GM20431 (cell line): Measurements from ENCODE around the gene CALHM6.
"Not testable (repeated sequence)": the region's sequence is repeated elsewhere in the genome, so short reads cannot be mapped to it uniquely, and the experiment has no call there.

Experiments
- in situ Hi-C: fragments of 300-500 bp; cut with MseI, MboI; formaldehyde crosslinking; loops from one replicate; pipeline ENCODE4 v1.15.0; 2020; ENCODE audit warnings: low sequenced_read_pairs; ENCODE audit not compliant: unreplicated experiment

CALHM6 gene

GRCh38 chr6:116468293-116468692, 7.1 kb downstream of the CALHM6 start:
- in situ Hi-C loops: no loop called here

DNA sequence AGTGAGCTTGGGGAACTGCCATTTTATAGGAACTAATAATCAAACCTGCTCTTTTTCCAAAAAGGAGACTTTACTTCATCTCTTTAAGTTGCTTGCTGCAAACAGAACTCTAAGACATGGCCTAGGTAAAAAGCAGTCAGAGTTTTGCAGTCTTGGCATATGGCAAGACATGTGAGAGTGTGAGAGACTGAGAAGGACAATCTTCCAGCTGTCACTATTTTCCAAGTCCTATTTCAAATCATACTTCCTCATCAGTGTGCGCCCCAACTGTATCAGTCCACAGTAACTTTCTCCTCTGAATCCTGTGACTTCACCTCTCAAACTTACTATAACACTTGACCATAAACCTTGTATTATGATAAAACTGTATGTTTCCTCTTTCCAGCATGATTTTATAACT, 10.4 kb downstream of the CALHM6 start:
- in situ Hi-C loops: no loop called here

GRCh38 chr6:116472706-116473105, 11.5 kb downstream of the CALHM6 start:
- in situ Hi-C loops: no loop called here

GRCh38 chr6:116475141-116475540, 14.0 kb downstream of the CALHM6 start:
- in situ Hi-C loops: no loop called here

DNA sequence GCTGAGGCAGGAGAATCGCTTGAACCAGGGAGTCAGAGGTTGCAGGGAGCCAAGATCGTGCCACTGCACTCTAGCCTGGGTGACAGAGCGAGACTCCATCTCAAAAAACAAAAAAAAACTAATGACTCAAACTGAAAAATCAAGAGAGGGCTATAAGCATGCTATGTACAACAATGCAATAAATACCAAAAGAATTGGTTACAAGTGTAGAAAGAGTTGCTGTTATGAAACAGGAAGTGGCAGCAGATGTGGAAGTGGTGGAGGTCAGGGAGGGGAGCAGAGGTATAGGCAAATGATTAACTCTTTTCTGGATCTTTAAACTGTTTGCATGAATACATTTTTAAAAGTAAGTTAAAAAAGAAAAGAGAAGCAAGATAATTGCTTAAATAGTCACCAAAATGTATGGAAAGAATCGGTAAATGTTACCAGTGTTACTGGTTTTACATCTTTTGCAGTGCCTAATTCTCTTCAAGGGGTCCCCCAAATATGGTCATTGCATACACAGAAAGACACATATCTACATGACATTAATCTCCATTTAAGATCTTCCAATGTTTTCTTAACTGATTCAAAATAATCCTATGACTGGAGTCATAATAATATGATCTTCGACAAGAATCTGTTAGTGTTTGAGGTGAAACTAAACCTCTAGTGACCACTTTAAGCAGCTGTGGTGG, 15.0 kb downstream of the CALHM6 start:
- in situ Hi-C loops: no loop called here

- in situ Hi-C loops: no loop called here
Measured at GRCh38 chr6:116482780-116483179, 21.6 kb downstream of the CALHM6 start.

DNA sequence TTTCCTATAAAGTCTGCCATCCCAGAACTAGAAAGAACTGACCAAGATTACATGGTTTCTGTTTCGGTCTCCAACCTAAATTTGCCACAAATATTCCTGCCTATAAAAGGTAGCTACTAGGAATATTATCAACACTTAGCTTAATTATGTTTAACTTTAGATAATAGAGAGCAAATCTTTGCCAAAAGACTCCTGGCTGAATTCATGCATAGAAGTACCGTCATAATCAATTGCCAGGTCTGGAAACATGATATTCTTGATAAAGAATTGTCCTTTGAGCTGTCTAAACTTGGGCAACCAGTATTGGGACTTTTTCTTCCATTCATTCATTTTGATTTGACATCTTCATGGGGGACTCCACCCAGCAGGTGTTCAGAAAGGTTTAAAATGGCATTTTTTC, 22.4 kb downstream of the CALHM6 start:
- in situ Hi-C loops: no loop called here

- in situ Hi-C loops: no loop called here
Measured at GRCh38 chr6:116485559-116486184, 24.5 kb downstream of the CALHM6 start.

DNA sequence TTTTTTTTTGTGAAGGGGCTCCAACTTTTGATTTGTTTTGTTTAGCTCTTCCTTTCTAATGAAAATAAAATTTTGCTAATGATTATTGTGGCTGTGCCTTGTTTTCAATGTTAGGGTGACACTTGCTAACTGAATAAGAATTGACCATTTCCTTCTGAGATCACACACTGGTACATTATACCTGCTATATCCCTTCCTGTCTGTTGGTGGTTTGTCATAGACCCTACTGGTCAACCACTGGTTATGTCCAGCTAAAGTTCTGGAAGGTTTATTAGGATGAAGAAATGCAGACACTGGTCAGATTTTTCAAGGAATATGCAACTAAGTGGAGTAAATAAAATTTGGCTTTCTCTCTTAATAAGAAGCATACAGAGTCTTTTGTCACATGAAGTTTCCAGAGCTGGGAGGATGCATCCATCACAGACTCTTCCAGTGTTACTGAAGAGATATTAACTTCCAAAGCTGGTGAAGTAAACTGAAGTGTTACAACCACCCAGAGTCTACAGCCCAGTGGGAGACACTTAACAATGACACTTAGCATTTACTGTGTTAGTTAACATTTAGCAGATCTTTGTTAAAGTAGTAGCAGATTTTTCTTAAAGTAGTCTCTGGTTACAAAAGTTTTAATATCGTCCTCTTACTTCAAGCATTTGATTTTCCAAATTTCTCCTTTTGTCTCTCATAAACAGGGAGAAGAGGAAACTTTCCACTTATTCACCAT, 30.6 kb downstream of the CALHM6 start:
- in situ Hi-C loops: no loop called here

DNA sequence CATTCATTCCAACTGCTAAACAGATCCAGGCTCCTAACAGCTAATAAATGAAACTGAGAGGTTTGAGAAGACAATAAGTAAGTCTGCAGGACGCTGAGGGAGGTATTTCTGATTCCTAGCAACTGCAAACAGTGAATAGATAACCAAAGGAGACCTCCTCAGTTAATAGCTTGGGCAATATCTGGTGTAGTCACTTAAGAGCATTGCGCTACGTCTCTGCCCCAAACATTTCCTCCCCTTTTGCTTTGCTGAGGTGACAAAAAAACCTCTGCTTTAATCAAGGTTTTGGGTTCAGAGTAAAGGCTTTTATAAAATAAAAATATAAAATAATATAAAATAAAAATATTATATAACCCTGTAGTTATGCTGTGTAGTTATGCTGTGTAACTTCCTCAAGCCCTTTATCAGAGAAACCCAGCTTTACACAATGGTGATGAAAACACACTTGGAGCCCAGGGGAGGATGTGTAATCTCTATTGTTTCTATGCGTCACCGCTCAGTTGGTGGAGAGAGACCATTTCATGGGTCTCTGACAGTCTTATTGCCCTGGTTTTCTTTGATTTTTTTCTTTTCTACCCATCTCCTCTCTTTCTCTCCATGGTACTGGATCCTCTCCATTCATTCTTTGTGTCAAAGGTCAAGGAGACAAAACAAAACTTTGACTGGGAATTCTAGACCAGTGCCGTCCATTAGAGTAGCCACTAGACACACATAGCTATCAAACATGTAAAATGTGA, 31.3 kb downstream of the CALHM6 start:
- in situ Hi-C loops: no loop called here

DNA sequence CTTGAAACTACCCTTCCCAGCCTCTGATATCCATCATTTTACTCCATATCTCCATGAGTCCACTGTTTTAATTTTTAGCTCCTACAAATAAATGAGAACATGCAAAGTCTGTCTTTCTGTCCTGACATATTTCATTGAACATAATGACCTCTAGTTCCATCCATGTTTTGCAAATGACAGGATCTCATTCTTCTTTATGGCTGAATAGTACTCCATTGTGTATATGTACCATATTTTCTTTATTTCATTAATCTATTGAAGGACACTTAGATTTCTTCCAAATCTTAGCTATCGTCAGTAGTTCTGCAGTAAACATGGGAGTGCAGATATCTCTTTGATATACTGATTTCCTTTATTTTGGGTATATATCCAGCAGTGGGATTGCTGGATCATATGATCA, 34.0 kb downstream of the CALHM6 start:
- in situ Hi-C loops: not testable (repeated sequence)

- in situ Hi-C loops: no loop called here
Measured at GRCh38 chr6:116497113-116497676, 36.0 kb downstream of the CALHM6 start.

DNA sequence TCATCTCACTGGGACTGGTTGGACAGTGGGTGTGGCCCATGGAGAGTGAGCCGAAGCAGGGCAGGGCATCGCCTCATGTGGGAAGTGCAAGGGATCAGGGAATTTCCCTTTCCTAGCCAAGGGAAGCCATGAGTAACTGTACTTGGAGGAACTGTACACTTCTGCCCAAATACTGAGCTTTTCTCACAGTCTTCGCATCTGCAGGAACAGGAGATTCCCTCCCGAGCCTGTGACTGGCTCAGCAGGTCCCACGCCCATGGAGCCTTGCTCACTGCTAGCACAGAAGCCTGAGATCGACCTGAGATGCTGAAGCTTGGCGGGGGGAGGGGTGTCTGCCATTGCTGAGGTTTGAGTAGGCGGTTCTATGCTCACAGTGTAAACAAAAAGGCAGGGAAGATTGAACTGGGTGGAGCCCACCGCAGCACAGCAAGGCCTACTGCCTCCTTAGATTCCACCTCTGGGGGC, 39.8 kb downstream of the CALHM6 start:
- in situ Hi-C loops: no loop called here

- in situ Hi-C loops: no loop called here
Measured at GRCh38 chr6:116507324-116507723, 46.1 kb downstream of the CALHM6 start.

DNA sequence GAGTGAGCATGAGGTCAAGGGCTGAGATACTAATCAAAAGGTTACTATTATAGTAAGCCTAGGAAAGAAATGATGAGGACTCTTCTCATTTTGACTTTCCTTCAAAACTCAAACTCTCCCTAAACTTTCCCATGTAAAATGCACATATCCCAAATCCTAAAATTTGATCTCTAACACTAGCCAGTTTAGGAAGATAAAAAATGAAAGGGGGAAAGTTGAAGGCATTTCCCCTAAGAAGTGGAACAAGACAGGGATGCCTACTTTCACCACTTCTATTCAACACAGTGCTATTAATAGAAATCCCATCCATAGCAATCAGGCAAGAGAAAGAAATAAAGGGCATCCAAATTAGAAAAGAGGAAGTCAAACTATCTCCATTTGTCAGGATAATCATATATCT, 47.4 kb downstream of the CALHM6 start:
- in situ Hi-C loops: no loop called here

DNA sequence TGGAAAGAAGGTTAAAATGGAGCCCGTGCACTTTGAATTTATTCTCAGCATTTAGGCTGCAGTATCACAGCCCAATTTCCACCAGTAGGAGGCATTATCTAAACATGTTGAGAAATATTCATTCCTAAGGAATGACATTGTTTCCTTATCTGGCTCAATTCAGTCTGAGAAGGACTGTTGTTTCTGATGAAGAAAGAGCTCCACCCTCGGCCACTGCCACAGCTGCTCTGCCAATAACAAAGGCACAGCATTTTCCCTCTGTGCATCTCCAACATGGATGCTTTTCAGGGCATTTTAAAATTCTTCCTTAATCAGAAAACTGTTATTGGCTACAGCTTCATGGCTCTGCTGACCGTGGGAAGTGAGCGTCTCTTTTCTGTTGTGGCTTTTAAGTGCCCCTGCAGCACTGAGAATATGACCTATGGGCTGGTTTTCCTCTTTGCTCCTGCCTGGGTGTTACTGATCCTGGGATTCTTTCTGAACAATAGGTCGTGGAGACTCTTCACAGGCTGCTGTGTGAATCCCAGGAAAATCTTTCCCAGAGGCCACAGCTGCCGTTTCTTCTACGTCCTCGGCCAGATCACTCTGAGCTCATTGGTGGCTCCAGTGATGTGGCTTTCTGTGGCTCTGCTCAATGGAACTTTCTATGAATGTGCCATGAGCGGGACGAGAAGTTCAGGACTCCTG, 50.4 kb downstream of the CALHM6 start, which contains the start of gene CALHM5:
Gene CALHM5, plus strand, starts transcription at position 216 of the 687 bp plus-strand sequence. Its CDS starts 58 bp downstream, at position 274.
- in situ Hi-C loops: no loop called here

GRCh38 chr6:116512111-116512559, 51.0 kb downstream of the CALHM6 start:
- in situ Hi-C loops: no loop called here

DNA sequence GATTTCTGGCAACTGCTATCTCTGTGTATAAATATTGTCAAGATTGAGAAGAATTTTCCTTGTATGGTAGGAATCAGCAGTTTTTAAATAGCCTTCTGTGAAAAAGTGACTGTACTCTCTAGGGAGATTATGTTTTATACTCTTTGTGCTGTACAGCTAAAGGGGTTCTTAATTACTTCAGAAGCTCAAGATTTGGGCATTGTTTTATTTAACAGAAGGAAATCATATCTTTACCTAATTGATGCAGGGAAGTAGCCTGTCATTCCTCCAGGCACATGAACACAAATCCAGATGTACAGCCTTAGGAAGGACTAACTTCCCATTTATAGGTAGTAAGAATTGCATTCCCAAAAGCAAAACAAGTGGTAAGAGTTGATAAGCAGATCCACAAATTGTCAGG, 51.6 kb downstream of the CALHM6 start:
- in situ Hi-C loops: no loop called here
